UCSD-AML1 (cell line): Measurements from ENCODE around the gene SLC25A1.

Source experiments
- DNase-seq: peaks from one replicate; lab custom pipeline; 2025; ENCODE audit not compliant: unreplicated experiment; lab: John Stamatoyannopoulos, UW

The SLC25A1 gene

GRCh38 chr22:19139974-19140373 lies 38.6 kb downstream of the SLC25A1 start:
- DNase-seq, result no peak

DNA sequence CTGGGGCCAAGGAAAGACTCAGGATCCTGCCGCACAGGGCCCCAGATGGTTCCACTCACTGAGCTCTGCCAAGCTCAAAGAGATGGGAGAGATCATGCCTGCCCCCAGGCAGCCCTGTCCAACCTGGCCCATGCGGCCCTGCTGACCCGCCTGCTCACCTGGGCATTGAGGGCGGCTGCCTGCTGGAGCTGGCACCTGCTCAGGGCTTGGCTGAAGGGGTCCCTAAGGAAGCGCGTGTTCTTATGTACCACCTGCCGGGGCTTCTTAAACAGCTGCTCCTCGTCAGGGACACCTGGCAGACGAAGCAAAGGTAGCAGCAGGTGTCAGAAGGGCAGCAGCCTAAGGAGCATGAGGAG lies 39.6 kb downstream of the SLC25A1 start:
- no peak for DNase-seq

DNA sequence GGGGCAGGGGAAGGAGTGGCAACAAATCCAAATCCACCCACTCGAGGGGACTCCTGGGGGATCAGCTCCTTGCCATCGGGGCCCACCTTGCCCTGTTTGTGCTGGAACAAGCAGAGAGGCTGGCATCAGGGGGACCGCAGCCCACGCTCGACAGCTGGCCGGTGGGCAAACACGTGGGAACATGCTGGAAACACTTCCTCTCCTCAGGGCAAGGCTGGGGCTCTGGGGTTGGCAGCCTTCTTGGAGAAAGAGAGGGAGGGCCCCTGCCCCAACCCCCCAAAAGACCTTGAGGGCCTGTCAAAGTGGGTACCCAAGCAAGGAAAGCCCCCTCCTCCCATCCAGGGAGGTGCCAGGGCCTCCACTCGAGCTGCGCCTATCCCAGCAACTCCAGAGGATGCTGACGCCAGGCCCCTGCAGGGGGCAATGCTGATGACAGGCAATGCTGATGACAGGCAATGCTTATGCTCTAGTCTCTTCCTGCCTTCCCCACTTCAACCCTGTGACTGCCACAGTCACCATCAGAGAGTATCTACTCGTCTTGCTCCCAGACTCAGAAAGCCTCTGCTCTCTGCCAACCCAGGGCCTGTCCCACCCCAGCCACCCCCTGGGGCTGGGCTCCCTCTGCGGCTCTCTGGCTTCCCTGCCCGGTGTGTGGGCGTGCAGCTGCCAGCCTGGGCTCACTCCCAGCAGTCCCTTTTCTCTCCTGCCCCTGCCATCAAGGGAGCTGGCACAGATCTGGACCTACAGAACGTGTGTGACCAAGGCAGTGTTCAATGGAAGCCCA lies 40.1 kb downstream of the SLC25A1 start:
- DNase-seq, result no peak

GRCh38 chr22:19137384-19138216 lies 40.9 kb downstream of the SLC25A1 start:
- DNase-seq, result no peak

DNA sequence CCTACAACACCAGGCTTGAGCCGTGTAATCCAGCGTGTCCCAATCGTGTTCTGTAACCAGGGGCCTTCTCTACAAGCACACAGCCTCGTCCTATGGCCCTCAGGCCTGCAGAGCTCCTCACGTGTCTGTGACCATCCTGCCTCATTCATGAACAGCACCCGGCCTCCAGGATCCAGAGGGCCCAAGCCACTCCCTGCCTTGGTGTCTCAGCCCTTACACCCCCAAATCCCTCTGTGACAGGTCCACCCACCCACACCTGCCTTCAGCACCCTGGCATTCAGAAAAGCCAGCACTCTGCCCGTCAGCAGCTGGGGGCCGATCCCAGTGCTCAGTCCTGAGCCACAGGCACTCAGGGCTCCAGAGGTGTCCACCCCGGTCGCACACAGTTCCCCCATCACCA lies 41.6 kb downstream of the SLC25A1 start:
- no peak for DNase-seq

DNA sequence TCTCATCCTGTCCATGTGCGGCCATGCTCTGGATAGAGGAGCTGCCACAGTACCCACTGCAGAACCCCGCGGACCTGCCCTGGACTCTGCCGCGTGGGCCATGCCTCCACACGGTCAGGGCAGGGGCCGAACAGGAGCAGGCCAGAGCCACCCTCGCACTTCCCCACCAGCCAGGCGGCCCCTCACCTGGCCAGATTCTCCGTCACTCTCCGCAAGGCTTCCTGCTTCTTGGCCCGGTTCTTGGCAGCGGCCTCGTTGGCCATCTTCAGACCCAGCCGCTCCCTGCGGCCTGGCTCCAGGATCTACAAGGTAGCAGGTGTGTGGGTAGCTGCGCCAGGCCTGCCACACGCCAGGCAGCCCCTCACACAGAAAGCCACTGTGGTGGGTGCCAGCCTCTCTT lies 43.7 kb downstream of the SLC25A1 start:
- no peak for DNase-seq

GRCh38 chr22:19134176-19134831 lies 44.2 kb downstream of the SLC25A1 start:
- no peak for DNase-seq

GRCh38 chr22:19133561-19133960 lies 45.0 kb downstream of the SLC25A1 start:
- no peak for DNase-seq

DNA sequence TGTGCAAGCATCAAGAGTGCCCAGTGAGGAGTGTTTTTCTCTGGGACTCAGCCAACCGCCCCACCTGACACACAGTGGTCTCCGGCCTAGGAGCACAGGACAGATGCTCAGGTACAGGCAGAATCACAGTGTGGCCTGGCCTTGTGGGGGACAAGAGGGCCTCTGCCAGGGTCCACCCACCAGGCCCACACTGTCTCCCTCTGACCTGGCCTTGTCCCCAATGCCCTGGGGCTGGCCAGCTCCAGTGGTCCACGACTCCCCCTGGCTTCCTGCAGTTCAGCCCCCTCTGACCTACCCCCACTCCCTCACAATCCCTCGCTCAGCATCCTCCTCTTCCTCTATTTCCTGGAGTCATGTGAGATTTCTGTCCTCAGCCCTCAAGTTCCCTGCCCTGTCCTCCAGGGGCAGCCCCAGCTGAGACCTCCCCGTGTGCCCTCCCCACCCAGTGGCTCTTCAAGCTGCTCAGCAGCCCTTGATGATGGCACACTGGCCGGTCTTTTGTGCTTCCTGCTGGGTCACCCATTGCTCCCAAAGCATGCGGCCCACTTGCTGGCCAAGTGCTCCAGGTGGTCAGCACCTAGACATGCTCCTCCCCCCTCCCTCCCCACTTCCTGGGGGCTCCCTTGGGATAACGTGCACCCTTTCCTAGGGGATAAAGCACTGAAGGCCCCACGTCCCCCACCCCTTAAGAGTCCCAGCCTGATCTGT lies 45.7 kb downstream of the SLC25A1 start:
- no peak for DNase-seq

GRCh38 chr22:19132153-19132552 lies 46.4 kb downstream of the SLC25A1 start:
- DNase-seq, result no peak

DNA sequence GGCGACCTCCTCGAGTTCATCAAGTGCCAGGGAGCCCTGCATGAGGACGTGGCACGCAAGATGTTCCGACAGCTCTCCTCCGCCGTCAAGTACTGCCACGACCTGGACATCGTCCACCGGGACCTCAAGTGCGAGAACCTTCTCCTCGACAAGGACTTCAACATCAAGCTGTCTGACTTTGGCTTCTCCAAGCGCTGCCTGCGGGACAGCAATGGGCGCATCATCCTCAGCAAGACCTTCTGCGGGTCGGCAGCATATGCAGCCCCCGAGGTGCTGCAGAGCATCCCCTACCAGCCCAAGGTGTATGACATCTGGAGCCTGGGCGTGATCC lies 46.9 kb downstream of the SLC25A1 start:
- DNase-seq, result no peak

DNA sequence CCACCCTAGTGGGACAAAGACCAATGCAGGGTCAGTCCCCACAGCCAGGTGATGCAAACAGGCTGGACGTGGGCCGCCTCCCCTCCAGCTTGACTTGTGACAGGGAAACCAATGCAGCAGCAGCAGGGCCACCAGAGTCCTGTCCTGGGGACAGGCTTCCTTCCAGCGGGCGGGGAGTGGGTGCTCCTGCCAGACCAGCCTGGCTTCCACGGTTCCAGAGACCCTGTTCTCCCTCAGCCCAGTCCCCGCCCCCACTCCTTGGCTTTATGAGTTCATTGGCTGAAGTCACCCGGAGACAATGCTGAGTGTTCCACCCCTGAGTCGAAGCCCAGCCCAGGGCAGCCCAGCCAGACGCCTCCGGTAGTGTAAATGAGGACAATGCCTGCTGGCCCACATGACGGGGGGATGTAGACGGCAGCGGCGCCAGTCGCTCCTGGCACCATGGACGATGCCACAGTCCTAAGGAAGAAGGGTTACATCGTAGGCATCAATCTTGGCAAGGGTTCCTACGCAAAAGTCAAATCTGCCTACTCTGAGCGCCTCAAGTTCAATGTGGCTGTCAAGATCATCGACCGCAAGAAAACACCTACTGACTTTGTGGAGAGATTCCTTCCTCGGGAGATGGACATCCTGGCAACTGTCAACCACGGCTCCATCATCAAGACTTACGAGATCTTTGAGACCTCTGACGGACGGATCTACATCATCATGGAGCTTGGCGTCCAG lies 47.4 kb downstream of the SLC25A1 start, which contains the start of gene TSSK2:
Gene TSSK2, plus strand, starts transcription at position 350 of the 726 bp plus-strand sequence. Its CDS starts 92 bp downstream, at position 442.
- no peak for DNase-seq

DNA sequence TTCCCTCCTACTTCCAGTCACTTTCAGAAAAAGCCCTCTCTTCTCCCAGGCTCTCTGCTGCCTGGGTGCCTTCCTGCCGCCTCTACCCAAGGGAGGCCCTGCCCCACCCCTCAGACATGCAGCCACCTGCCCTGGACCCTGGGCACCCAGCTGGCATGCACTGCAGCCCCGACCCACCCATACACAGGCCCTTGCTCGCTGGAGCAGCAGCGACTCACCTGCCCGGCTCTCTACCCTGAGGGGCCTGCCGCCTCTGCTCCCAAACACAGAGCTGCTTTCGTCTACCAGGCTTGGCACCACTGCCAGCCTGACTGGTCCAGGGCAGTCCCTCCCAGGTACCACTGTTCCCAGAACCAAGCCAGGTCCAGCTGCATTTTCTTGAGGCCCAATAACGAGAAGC lies 48.7 kb downstream of the SLC25A1 start:
- no peak for DNase-seq

- DNase-seq, result no peak
Observed at GRCh38 chr22:19128946-19129727, 49.4 kb downstream of the SLC25A1 start.

GRCh38 chr22:19128009-19128401 lies 50.5 kb downstream of the SLC25A1 start:
- DNase-seq, result no peak

GRCh38 chr22:19127329-19128008 lies 51.1 kb downstream of the SLC25A1 start:
- DNase-seq, result no peak

DNA sequence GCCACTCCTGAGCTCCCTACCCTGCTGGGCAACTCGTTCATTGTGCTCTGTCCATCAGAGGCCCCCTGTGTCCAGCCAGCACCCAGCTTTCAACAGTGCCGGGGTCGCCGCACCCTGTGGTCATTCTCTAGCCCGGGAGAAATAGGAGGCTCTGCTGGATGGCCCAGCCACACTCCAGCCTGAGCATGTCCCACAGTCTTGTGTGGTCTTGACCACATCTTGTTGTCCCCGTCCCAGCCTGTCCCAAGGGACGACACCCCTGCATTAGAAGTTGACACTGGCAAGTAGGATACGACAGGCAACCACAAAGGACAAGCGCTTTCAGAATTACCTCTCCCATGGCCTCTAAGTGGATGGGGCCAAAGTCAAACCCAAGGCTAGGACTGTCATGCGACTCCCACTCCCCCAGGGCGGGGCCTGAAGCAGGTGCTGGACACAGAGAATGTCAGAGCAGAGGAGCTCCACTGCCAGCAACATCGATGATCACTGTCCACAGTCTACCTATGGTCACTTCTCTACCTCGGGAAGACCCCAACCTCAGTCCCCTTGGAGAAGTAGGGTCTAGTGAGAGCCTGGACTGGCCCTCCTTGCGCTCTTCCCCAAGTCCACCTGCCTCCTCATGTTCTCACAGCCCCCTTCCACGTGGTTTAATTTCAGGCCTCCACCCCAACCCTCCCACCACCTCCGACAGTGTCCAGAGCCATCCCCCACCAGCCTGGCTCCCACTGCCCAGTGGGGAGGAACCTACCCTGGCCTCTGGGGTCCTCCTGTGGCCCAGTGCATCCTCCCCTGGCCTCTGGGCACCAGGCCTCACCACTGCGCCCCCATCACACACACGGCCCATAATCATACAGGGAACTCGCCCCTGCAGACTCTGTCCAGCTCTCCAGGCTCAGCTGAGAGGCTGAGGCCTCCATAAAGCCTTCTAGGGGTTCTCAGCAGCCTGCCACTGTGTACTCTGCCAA lies 51.9 kb downstream of the SLC25A1 start:
- no peak for DNase-seq
